ENCODE measurements around the gene FRMPD2. TPM values are rescaled to one million over a fixed set of nuclear protein-coding genes. Genes with fewer than 3 reads are reported as not detected.

The FRMPD2 gene
- total and polyA plus RNA-seq, 2 donors from 2014 or later, result 0.34 to 0.47 TPM

DNA sequence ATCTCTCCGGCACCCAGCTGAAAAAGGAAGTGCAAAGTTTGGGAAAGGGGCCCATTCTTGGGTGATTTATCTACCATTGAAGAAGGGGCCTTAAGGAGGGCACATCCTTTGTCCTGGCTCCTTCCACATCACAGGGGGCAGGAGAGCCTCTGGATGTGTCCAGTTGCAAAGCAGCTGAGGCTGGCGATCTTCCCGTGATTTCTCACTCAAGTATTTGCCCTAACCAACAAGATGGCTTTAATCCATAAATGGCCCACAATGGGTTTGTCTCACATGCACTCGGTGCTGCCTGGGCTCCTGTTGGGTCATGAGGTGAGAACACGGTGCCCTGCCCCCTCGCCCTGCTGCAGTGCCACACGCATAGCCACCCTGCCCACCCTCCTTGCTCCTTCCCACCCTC lies 14.2 kb upstream of the FRMPD2 start:
- intact Hi-C loops (cut with DNase I), result no loop called here
- H3K4me1 ChIP-seq (ENCODE audit: control insufficient read depth in 2 of 3, insufficient read depth in 2 of 3, low read depth in 1 of 3, low read length in 3 of 3), result peaks cover 0 to 15% (median 10%) of the 10 kb centered on the region in 3 donors
- H3K36me3 ChIP-seq (ENCODE audit: control insufficient read depth in 2 of 3, insufficient read depth in 3 of 3, low read length in 3 of 3), result no peaks in the 10 kb centered on the region
- no peak overlapping the region for H3K9ac ChIP-seq (ENCODE audit: low read length in 3 of 3)
- FAIRE-seq (no peak), DNase-seq (no peak)
- H3K9me3 ChIP-seq (ENCODE audit: control insufficient read depth in 2 of 3, insufficient read depth in 1 of 3, low read length in 3 of 3), result peaks cover 0 to 5% (median 0%) of the 10 kb centered on the region in 3 donors
- TF ChIP-seq, protein P1, sequence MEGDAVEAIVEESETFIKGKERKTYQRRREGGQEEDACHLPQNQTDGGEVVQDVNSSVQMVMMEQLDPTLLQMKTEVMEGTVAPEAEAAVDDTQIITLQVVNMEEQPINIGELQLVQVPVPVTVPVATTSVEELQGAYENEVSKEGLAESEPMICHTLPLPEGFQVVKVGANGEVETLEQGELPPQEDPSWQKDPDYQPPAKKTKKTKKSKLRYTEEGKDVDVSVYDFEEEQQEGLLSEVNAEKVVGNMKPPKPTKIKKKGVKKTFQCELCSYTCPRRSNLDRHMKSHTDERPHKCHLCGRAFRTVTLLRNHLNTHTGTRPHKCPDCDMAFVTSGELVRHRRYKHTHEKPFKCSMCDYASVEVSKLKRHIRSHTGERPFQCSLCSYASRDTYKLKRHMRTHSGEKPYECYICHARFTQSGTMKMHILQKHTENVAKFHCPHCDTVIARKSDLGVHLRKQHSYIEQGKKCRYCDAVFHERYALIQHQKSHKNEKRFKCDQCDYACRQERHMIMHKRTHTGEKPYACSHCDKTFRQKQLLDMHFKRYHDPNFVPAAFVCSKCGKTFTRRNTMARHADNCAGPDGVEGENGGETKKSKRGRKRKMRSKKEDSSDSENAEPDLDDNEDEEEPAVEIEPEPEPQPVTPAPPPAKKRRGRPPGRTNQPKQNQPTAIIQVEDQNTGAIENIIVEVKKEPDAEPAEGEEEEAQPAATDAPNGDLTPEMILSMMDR (IDR thresholded peaks at IDR 0.05; ENCODE audit: borderline replicate concordance, extremely low read depth, insufficient read depth), result no peak
- no peaks in the 10 kb centered on the region for H3K27me3 ChIP-seq (ENCODE audit: control insufficient read depth, insufficient read depth, low read length)
- H3K27ac ChIP-seq (ENCODE audit: low read depth in 2 of 2, low read length in 2 of 2), result peak overlapping the region in 1 of 2 donors; percentile 47
- no peak overlapping the region for H3K4me3 ChIP-seq (ENCODE audit: low read length in 3 of 3)

DNA sequence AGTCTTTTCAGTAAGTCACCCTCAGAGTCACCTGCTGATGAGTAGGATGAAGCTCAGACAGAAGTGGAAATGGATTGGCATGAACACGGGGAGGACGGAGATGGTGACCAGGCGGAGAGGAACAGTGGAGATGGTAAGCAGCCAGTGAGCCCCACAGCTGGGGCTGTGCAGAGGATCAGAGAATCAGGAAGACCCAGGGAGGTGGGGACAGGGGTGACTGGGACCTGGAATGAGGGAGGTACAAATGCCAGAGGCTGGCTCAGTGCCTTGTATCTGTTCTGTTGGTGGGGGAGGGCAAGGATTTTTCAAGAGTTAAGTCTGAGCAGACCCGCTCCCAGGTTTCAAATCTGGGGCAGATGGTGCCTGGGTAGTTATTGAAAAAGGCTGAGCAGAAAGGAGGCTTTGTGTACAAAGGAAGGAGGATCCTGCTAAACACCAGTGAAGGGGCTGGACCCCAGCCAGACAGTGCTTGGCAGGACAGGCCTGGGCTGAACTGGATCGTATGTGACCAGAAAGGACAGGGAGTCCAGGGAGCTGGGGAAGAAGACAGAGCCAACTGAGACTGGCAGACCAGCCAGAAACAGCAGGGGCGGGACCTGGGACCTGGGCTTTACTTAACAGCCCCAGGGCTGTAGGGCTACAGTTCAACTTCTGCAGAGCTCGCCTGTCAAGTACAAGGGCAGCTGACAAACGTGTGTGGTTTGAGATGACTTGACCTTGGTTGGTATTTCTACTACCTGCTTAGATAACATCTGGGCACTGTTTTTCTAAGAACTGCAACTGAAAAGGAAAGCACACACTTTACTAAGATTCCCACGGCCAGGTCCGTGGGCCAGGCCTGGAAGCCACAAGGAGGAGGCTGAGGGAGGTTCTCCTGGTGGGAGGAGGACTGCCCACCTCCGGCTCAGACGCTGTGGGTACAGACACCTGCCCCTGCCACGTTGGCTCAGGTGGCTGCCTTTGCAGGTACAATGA lies 13.2 kb upstream of the FRMPD2 start:
- TF ChIP-seq, protein P1 (IDR thresholded peaks at IDR 0.05; ENCODE audit: borderline replicate concordance, extremely low read depth, insufficient read depth), result no peak
- intact Hi-C loops (cut with DNase I), result no loop called here
- FAIRE-seq (no peak), DNase-seq (peak in 1 of 5 donors; percentile 14)
- Histone ChIP-seq H3K27ac (ENCODE audit: low read depth in 2 of 2, low read length in 2 of 2) (peak overlapping the region; percentile 32 to 47), H3K4me1 (ENCODE audit: control insufficient read depth in 2 of 3, insufficient read depth in 2 of 3, low read depth in 1 of 3, low read length in 3 of 3) (peaks cover 0 to 15% (median 10%) of the 10 kb centered on the region in 3 donors), H3K36me3 (ENCODE audit: control insufficient read depth in 2 of 3, insufficient read depth in 3 of 3, low read length in 3 of 3) (no peaks in the 10 kb centered on the region), H3K9ac (ENCODE audit: low read length in 3 of 3) (no peak overlapping the region), H3K27me3 (ENCODE audit: control insufficient read depth, insufficient read depth, low read length) (no peaks in the 10 kb centered on the region), H3K4me3 (ENCODE audit: low read length in 3 of 3) (no peak overlapping the region), H3K9me3 (ENCODE audit: control insufficient read depth in 2 of 3, insufficient read depth in 1 of 3, low read length in 3 of 3) (peaks cover 0 to 6% (median 0%) of the 10 kb centered on the region in 3 donors)

DNA sequence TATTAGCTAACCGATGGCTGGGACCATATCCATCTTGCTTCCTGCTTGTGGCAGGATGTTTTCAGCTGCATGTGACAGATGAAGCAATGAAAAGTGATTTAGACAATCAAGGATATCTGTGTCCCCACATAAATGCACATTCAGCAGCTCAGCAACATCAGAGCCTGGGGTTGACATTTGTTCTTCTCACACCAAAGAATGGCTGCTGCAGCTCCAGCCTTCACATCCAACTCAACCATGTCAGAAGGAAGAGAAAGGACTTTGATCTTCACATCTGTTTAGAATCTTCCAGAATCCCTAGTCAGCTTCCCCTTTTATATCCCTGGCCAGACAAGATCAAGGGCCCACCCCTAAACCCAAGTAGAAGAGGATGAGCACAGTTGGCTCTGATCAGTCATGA lies 11.9 kb upstream of the FRMPD2 start:
- intact Hi-C loops (cut with DNase I), result no loop called here
- FAIRE-seq, result no peak
- no peak overlapping the region for H3K27ac ChIP-seq (ENCODE audit: low read depth in 2 of 2, low read length in 2 of 2)
- H3K36me3 ChIP-seq (ENCODE audit: control insufficient read depth in 2 of 3, insufficient read depth in 3 of 3, low read length in 3 of 3), result no peaks in the 10 kb centered on the region
- peaks cover 0 to 15% (median 10%) of the 10 kb centered on the region in 3 donors for H3K4me1 ChIP-seq (ENCODE audit: control insufficient read depth in 2 of 3, insufficient read depth in 2 of 3, low read depth in 1 of 3, low read length in 3 of 3)
- H3K4me3 ChIP-seq (ENCODE audit: low read length in 3 of 3), result no peak overlapping the region
- no peaks in the 10 kb centered on the region for H3K27me3 ChIP-seq (ENCODE audit: control insufficient read depth, insufficient read depth, low read length)
- no peak for DNase-seq
- TF ChIP-seq, protein P1 (IDR thresholded peaks at IDR 0.05; ENCODE audit: borderline replicate concordance, extremely low read depth, insufficient read depth), result no peak
- H3K9ac ChIP-seq (ENCODE audit: low read length in 3 of 3), result no peak overlapping the region
- peaks cover 0 to 6% (median 0%) of the 10 kb centered on the region in 3 donors for H3K9me3 ChIP-seq (ENCODE audit: control insufficient read depth in 2 of 3, insufficient read depth in 1 of 3, low read length in 3 of 3)
